Cerebellar cortex (tissue), 1 donor: ENCODE measurements around the gene FAM135A.
"Not testable (repeated sequence)": the region's sequence is repeated elsewhere in the genome, so short reads cannot be mapped to it uniquely, and the experiment has no call there.

Source experiments
- DNase-seq: peaks from one replicate; pipeline ENCODE4 v3.0.0-alpha.2; 2015; ENCODE audit warnings: low spot score

Gene FAM135A

DNA sequence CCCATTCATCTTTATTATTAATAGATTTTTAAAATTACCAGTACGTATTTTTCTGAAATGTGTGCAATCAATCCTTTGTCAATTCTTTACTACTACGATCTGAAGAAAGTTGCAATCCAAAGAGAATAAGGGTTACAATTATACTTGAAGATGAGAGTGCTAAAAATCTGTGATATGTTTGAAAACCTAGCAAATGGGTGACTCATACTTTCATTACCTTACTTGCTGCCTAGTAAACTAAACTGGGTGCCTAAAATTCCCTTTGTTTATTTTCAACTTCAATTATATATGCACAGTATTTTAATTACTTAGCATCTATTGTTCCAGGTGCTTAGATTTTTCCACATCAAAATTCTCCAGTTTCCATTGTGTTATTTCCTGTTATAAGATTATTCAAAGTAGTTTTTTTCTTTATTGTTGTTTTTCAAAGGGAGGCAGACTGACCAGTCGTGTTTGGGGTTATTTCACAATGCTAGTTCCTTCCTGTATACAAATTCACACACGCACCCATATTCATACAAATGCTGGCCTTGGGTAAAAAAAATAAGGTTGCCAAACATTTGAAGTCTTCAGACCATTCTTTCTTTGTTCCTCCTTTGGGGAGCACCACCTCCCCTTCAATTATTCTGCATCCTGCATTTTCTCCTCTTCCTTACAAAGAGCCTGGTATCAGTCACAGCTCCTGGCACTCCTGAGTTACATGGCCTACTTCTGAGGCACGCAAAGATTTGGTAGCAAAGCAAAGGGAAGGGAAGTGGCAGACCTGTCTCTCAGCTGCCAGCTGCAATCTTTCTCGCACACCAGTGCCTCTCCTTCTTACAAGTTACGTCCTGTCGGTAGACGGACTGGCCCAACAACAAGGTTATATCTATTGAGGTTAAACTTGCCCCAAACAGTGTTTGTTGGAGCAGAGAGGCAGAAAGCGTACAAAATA, 16.2 kb upstream of the FAM135A start:
- DNase-seq, result no peak

DNA sequence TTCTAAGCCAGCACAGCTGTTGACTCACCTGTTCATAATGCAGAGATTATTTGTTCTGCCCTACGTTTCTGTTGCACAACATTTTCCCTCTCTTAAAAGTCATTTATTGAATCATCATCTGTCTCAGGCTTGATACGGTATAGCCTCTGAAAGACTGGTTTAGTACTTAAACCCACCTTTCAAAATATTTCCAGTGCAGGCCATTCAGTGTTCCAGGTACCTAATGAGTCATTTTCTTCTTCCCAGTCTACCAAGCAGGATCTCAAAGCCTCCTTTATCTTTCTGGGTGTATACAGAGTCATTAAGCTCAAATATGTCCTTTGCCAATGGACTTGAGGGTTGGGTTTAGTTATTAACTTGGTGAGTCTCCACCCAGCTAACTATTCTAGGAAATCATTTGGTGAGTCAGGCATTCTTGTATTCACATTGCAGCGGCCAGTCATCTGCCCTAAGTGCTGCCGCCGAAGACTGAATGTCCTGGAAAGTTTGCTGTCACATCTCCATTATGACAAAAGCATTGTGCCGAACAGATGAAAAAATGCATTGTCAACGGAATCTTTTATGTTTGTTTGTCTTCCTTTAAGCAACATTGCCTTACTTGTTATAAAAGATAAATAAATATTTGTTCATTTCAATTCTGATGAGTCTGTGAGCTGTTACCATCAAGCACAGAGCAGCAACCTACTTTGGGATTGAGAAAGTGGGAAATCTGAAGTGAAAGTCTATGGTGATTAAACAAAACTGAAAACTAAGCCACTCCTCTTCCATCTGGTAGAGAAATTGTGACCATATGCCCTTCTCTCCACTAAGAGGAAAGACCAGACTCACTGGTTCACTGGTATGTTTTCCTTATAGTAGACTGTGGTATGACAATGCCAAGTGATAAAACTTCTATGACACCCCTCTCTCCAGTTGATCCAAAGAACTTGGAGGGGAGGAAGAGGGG, 14.3 kb upstream of the FAM135A start:
- DNase-seq, result no peak

GRCh38 chr6:70404658-70405057, 8.7 kb upstream of the FAM135A start:
- DNase-seq, result no peak

GRCh38 chr6:70409216-70409615, 4.1 kb upstream of the FAM135A start:
- DNase-seq, result no peak

DNA sequence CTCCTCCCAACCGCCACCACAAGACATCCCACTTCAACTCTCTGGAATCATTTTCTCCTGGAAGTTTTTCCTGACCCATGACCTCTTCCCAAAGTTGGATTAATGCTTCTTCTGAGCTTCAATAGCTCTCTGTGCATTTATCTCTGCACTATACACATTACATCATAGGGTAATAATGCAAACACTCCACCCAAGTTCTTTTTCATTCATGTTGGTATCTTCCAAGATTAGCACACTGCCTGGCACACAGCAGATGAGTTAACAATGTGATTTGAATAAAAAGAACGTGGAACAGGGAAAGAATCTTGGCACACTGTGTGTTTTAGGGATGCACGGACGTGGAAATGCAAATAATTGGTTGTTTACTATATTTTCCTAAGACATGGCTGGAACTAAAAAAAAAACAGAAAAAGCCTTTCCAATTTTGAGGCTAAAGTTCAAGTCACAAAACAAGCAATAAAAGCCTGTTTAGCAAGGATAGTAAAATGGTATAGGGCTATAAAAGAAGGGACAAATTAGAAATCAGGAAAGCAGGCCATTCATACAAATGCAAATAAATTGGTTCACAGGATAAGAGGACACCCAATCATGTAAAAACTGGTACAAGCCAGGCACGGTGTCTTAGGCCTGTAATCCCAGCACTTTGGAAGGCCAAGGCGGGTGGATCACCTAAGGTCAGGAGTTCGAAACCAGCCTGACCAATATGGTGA, 1.6 kb upstream of the FAM135A start:
- no peak for DNase-seq

DNA sequence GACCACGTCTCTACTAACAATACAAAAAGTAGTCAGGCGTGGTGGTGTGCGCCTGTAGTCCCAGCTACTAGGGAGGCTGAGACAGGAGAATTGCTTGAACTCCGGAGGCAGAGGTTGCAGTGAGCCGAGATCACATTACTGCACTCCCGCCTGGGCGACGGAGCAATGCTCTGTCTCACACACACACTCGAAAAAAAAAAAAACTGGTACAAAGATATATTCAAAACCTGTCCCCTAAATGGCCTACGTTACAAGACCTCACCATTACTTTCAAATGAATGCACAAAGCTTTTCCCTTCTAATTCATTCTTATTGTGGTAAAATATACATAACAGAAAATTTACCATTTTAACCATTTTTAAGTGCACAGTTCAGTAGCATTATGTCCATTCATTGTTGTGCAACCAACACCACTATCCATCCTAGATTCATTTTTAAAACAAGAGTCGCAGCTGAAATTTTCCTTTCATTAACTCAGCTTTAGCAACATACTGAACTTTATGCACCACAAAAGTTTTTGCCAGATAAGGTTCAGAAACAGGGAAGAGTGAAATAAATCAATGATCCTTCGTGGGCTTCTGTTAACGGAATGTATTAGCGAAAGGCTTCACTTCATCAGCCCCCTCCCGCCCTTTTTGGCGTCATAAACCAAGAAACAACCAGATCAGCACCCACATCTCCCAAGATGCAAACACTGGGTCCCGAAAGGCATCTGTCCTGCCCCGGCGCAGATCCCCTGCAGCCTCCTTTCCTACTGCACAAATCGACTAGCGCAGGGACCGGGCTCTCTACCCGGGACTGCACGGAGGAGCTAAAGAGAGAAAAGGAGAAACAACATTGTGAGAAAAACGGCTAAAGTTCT, 825 bp upstream of the FAM135A start:
- DNase-seq, result no peak

DNA sequence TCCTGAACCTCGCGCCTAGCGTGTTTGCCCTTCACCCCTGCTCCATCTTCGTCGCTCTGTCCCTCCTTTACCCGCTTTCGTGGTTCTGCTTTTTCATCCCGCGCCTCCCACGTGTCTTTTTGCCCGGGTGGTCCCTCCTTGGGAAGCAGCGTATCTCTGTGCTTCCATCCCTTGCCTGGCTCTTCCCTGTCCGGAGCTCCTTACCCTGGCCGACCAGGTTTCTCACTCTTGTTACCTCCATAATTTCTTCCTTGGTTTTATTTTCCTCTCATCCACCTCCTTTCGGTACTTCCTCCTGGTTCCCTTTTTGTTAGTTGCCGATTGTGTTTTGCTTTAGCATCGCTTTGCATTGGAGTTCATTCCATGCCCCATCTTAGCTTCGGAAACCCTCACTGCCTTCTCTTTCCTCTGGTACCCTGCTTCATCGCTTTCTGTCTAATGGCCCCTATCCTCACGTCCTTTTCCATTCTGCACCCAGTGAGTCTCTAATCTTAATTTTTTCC, 735 bp downstream of the FAM135A start:
- DNase-seq, result peak; percentile 65

DNA sequence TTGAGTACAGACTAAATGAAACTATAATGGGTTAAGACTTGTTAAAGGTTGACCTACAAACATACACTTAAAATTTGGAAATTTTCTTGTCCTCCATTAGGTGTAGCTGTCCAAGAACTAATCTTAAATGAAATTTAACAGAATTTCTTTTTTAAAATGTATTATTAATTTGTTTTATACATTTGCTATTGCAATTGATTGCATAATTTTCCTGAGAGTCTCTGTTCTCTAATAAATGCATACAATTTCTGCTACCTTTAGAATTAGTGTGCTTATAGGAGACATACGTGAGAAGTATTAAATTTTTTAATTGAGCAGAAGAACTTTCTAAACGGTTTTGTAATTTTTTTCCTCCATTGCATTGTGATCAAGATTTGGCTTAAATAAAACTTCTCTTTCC, 1.5 kb downstream of the FAM135A start:
- DNase-seq, result no peak

- DNase-seq, result no peak
These were observed 1.9 kb downstream of the FAM135A start for GRCh38 chr6:70415247-70415646.

DNA sequence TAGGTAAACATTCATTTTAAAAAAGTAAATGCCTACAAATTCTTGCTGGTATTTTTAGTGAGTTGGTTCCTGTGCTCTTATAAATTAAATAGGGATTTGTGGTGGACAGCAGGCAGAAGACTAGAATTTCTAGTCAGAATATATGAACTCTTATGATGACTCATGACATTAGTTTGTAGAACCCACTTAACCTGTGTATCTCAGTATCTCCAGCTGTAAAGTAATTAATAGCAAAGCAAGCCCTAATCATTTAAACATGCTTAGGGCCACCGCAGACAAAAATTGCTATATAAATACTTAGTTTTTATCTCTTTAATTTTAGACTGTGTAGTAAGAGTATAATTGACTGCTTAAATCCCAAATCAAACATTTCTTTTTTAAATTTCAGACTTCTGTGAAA, 2.4 kb downstream of the FAM135A start:
- DNase-seq, result no peak

DNA sequence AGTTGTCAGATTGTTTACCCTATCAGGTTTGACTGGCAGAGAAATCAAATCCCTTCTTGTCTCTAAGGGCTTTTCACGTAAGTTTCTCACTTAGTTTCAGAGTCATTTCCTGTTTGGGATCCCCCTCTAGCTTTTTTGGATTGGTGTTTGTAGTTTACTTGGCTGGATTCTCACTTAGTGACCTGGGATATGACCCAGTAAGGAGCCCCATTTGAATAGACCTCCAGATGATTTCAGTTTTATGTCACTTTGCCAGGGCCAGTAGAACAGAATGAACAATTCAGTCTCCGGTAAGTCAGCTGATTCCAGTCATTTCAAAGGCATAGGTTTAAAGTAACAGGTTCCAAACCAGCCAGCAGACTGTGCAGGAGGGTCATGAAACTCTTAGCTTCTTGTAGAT, 8.2 kb downstream of the FAM135A start:
- no peak for DNase-seq

DNA sequence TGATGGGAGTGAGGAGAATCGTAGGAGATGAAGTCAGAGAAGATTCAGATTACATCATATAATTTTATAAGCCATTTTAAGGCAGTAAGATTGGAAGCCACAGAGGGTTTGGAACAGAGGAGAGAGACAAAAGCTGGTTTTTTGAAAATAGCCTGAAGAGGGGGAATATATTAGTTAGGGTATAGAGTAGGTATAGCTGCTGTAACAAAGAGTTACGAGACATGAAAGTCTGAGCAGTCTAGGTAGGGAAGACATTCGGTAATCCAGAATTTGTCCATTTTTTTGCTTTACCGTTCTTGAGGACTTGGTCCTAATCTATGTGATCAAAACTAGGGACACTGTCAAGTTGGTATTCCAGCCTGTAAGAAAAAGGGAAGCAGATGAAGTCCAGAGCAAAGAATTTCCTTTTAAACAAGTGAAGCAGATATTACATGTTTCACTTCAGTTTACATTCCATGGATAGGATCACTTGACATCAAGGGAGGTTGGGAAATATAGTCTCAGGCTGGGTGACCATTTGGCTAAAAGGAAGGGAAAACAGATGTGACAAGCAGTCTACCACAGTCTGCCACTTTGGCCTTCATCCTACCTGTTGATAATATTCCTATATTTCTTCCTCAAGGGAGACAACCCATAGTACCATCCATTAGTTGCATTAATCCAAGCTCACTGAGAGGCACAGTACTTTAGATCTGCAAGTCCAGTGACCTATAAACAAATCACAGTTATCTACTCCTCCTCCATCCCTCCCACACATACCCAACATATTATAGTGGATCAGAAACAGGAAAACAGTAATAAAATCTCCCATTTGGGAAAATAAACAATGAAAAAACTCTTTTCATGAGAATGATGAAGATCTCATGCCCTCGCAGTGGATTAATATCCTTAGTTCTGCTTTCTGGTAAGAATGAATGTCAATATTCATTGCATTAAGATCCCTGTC, 10.2 kb downstream of the FAM135A start:
- DNase-seq, result no peak

DNA sequence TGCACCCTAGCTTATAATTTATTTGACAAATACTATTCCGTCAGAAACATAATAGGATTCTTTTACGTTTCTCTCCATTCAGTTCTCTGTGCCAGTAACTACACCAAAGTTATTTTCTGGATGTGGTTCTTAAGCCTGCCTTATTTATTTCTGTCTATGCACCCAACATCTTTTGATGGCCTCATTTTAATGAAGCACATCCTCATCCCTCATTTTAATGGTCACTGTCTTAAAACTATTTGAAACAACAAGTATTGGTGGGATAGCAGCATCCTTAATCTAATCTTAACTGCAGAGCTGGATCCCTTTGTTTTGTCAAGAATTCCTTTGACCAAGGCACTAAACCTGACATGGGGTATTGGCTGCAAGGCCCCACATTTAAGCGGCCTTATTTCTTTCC, 11.0 kb downstream of the FAM135A start:
- DNase-seq, result no peak

- DNase-seq, result no peak
These were observed 23.0 kb downstream of the FAM135A start for GRCh38 chr6:70436320-70436719.

DNA sequence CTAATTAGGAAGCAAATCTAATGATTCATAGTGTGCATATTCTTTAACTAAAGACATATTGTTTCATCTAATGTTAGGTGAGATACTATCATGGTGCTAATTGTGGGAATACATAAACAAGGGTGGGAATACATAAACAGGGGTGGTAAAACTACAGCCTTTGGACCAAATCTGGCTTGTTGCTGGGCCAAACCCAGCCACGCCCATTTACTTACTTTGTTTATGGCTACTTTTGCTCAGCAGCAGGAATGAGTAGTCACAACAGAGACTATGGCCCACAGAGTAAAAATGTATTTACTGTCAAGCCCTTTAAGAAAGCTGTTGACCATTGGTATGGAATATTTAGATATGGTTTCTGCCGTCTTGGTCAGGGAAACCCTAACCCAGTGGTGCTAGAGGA, 31.7 kb downstream of the FAM135A start:
- no peak for DNase-seq

DNA sequence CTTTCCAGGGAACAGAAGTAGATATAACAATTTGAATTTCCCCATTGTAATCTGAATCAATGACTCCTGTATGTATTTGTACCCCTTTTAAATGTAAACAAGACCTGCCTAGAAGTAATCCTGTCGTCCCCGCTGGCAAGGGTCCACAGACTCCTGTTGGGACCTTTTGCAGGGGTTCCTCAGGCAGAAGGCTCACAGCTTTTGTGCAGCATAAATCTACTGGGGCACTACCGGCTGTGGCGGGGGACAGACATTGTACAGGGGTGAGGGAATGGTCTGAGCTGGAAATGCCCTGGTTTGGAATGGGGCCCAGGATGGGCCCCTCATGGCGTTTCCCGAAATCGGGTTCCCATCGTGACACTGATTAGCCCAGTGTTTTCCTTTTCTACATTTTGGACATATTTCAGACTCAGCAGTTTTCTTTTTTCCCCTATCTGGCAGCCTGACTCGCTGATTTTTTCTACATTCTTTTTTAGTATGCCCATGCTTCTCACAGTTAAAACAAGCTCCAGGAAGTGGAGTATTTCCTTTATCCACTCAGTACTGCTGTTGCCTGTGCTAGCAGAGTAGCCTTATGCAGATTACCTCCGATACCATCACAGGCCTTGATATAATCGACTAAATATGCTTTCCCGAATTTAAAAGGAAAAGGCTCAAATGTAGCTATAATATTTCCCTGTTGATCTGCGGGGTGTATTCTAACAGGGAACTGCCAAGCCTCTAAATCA, 34.2 kb downstream of the FAM135A start:
- not testable (repeated sequence) for DNase-seq

DNA sequence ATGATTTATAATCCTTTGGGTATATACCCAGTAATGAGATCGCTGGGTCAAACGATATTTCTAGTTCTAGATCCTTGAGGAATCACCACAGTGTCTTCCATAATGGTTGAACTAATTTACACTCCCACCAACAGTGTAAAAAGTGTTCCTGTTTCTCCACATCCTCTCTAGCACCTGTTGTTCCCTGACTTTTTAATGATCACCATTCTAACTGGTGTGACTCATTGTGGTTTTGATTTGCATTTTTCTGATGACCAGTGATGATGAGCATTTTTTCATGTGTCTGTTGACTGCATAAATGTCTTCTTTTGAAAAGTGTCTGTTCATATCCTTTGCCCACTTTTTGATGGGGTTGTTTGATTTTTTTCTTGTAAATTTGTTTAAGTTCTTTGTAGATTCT, 40.6 kb downstream of the FAM135A start:
- DNase-seq, result not testable (repeated sequence)

DNA sequence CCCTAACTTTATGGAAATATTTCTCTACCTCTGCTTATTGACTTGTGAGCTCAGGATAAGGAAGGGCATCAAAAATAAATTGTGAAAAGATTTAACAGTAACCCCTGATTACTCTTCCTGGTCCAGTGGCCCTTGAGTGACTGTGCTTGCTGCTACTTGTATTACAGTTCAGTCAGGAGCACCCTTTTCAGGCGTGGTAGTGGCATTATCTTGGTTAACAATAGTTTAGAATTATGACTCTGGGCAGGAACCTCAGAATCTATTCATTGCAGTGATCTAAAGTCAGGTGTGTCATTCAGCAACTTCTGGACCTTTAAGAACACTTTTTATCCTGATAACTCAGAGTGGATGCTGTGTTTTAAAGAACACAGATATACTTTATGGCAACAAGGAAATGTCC, 43.4 kb downstream of the FAM135A start:
- DNase-seq, result no peak

GRCh38 chr6:70459235-70459634, 45.9 kb downstream of the FAM135A start:
- DNase-seq, result no peak
